Keratinocyte (primary cell): ENCODE data around the gene PTPN5. TPM values are rescaled to one million over a fixed set of nuclear protein-coding genes. Genes with fewer than 3 reads are reported as not detected.

Experiments
- DNase-seq: peaks from one replicate; pipeline ENCODE4 v3.0.0-alpha.2; 2011; ENCODE audit warnings: low read depth, missing footprints, low spot score
- FAIRE-seq: peaks from 2 replicates; lab custom pipeline; 2011; peaks lifted over from hg19 to GRCh38; lab: Jason Lieb, UNC
- H2AFZ ChIP-seq: 2 replicates; pipeline ENCODE4 v1.6.0; 2012; ENCODE audit warnings: low read length, control low read depth, inconsistent platforms; ENCODE audit not compliant: control insufficient read depth
- H3K27ac ChIP-seq: 2 replicates; pipeline ENCODE4 v1.5.1; 2011; ENCODE audit warnings: low read length; ENCODE audit not compliant: control insufficient read depth, insufficient read depth
- H3K27me3 ChIP-seq: 3 replicates; pipeline ENCODE4 v1.6.0; 2011; ENCODE audit warnings: low read length; ENCODE audit not compliant: control insufficient read depth, insufficient read depth; ENCODE audit errors: extremely low read depth
- H3K36me3 ChIP-seq, 2 experiments: 2 replicates in 1 of 2; 3 replicates in 1 of 2; pipeline ENCODE4 v1.5.1; 2011; ENCODE audit warnings: low read length in 2 of 2, mild to moderate bottlenecking in 1 of 2; ENCODE audit not compliant: control insufficient read depth in 2 of 2, insufficient read depth in 2 of 2; ENCODE audit errors: extremely low read depth in 1 of 2
- H3K4me1 ChIP-seq: 3 replicates; pipeline ENCODE4 v1.5.1; 2011; ENCODE audit warnings: low read length; ENCODE audit not compliant: control insufficient read depth, insufficient read depth; ENCODE audit errors: extremely low read depth
- H3K4me2 ChIP-seq: 3 replicates; pipeline ENCODE4 v1.6.0; 2011; ENCODE audit warnings: low read depth, low read length; ENCODE audit not compliant: control insufficient read depth, insufficient read depth; ENCODE audit errors: extremely low read depth
- H3K4me3 ChIP-seq, 3 experiments: fragments of 200-600 bp in 1 of 3; sonication (generic) in 1 of 3; 2 replicates in 2 of 3; 3 replicates in 1 of 3; pipeline ENCODE4 v1.5.1; 2011 to 2016; ENCODE audit warnings: low read length in 3 of 3, mild to moderate bottlenecking in 3 of 3, control low read depth in 2 of 3, inconsistent platforms in 1 of 3, low read depth in 1 of 3, mixed read lengths in 1 of 3, mixed run types in 1 of 3, moderate library complexity in 1 of 3; ENCODE audit not compliant: control insufficient read depth in 2 of 3, insufficient read depth in 2 of 3; ENCODE audit errors: extremely low read depth in 1 of 3
- H3K79me2 ChIP-seq: 2 replicates; pipeline ENCODE4 v1.6.0; 2012; ENCODE audit warnings: low read length; ENCODE audit not compliant: control insufficient read depth, insufficient read depth
- H3K9ac ChIP-seq: 3 replicates; pipeline ENCODE4 v1.6.0; 2011; ENCODE audit warnings: low read length; ENCODE audit not compliant: control insufficient read depth, insufficient read depth; ENCODE audit errors: extremely low read depth
- H3K9me1 ChIP-seq: 3 replicates; pipeline ENCODE4 v1.6.0; 2011; ENCODE audit warnings: low read length; ENCODE audit not compliant: control insufficient read depth, insufficient read depth; ENCODE audit errors: extremely low read depth
- H3K9me3 ChIP-seq: 2 replicates; pipeline ENCODE4 v1.5.1; 2012; ENCODE audit warnings: low read depth, low read length; ENCODE audit not compliant: control insufficient read depth
- H4K20me1 ChIP-seq: 3 replicates; pipeline ENCODE4 v1.6.0; 2011; ENCODE audit warnings: low read length; ENCODE audit not compliant: control insufficient read depth, insufficient read depth; ENCODE audit errors: extremely low read depth
- EZH2 ChIP-seq: IDR thresholded peaks from one replicate; pipeline ENCODE4 v1.6.1; 2012; ENCODE audit warnings: inconsistent platforms, mild to moderate bottlenecking, low read length, moderate library complexity
- dilution Hi-C: fragments of 300-500 bp; cut with MboI; formaldehyde crosslinking; loops from one replicate; pipeline ENCODE4 v1.7.0; 2020; ENCODE audit warnings: low sequenced_read_pairs; ENCODE audit not compliant: extremely low pct_ligation_motif_present
- polyA plus RNA-seq, 5 experiments: library from polyadenylated mRNA; depleted of rRNA in 3 of 5; stranded (reverse) in 3 of 5; stranded (forward) in 1 of 5; unstranded in 1 of 5; fragments of >200 nt; gene quantifications; 1 replicate in 1 of 5; 2 replicates in 3 of 5; 3 replicates in 1 of 5; pipeline versions ENCODE4 v1.2.1 to v1.2.3, GENCODE V29; 2011 to 2012; ENCODE audit warnings: missing spikeins in 2 of 5, low read depth in 1 of 5, low replicate concordance in 1 of 5
- TF ChIP-seq, protein P1 (sequence below), 3 experiments: IDR thresholded peaks in 1 of 3; conservative IDR thresholded peaks in 1 of 3; optimal IDR thresholded peaks in 1 of 3; 2 replicates in 2 of 3; 3 replicates in 1 of 3; pipeline versions ENCODE3 to v1.5.1; 2011; ENCODE audit warnings: low read length in 3 of 3, mild to moderate bottlenecking in 3 of 3, moderate library complexity in 2 of 3, control low read depth in 1 of 3, inconsistent platforms in 1 of 3; ENCODE audit not compliant: insufficient read depth in 2 of 3; ENCODE audit errors: extremely low read depth in 1 of 3

PTPN5 gene
- polyA plus RNA-seq, 1 donor (not counting 4 experiments of a cell fraction or from before 2014, with no cell fraction given) = not detected

DNA sequence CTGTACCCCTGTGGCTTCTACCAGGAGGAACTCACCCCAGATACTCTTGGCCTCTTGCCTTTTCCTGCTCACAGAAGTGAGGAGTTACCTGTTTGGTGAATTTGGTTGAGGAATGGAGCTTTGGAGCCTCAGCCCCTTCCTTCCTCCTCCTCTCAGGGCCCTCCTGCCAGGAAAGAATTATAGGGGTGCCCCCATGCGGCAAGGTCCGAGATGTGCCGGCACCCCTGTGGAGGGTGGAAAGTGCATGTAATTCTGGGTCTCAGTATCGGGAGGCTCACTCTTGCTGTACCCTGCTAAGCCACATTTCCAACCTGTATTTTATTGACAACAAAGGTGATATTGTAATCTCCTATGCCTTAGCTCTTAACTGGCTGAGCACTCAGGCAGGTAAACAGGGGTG is 51.9 kb downstream of the PTPN5 start:
- no peaks in the 10 kb centered on the region for H3K79me2 ChIP-seq
- H3K36me3 ChIP-seq = no peaks in the 10 kb centered on the region
- no peak overlapping the region for H3K4me2 ChIP-seq
- no peaks in the 10 kb centered on the region for H3K9me3 ChIP-seq
- no peaks in the 10 kb centered on the region for H3K9me1 ChIP-seq
- no peak overlapping the region for H3K4me3 ChIP-seq
- TF ChIP-seq, protein P1, sequence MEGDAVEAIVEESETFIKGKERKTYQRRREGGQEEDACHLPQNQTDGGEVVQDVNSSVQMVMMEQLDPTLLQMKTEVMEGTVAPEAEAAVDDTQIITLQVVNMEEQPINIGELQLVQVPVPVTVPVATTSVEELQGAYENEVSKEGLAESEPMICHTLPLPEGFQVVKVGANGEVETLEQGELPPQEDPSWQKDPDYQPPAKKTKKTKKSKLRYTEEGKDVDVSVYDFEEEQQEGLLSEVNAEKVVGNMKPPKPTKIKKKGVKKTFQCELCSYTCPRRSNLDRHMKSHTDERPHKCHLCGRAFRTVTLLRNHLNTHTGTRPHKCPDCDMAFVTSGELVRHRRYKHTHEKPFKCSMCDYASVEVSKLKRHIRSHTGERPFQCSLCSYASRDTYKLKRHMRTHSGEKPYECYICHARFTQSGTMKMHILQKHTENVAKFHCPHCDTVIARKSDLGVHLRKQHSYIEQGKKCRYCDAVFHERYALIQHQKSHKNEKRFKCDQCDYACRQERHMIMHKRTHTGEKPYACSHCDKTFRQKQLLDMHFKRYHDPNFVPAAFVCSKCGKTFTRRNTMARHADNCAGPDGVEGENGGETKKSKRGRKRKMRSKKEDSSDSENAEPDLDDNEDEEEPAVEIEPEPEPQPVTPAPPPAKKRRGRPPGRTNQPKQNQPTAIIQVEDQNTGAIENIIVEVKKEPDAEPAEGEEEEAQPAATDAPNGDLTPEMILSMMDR (optimal IDR thresholded peaks at IDR 0.05 in 1 of 3, IDR thresholded peaks at IDR 0.05 in 1 of 3, conservative IDR thresholded peaks at IDR 0.05 in 1 of 3; ENCODE audit: extremely low read depth in 1 of 3, insufficient read depth in 2 of 3, low read length in 3 of 3) = no peak
- TF ChIP-seq EZH2 = no peak
- no peak overlapping the region for H3K9ac ChIP-seq
- H3K4me1 ChIP-seq = no peaks in the 10 kb centered on the region
- H4K20me1 ChIP-seq = no peaks in the 10 kb centered on the region
- no peak overlapping the region for H3K27ac ChIP-seq
- H3K27me3 ChIP-seq = peaks cover 4% of the 10 kb centered on the region
- dilution Hi-C loops = no loop called here
- H2AFZ ChIP-seq = no peak overlapping the region
- FAIRE-seq (no peak), DNase-seq (no peak)

DNA sequence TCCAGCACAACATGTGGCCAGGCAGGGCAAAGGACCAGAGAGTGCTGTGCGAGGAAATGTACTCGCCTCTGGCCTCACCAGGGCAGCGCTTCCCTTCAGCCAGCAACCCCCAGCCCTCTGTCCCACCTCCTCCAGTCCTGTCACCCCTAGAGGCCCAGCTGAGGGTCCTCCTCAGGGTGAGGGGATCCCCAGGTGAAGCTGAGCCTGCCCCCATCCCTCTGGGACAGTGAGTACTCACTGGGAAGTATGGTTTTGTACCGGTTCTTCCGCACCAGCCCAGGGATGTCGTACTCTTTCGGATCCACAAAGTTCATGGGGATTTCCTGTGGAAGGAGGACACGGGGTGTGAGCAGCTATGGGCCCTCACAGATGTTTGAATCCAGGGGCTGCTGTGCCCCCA is 54.0 kb downstream of the PTPN5 start:
- Histone ChIP-seq H3K27me3 (peaks cover 4% of the 10 kb centered on the region), H3K4me2 (no peak overlapping the region), H3K9me3 (no peaks in the 10 kb centered on the region), H3K9ac (no peak overlapping the region), H4K20me1 (no peaks in the 10 kb centered on the region), H3K36me3 (no peaks in the 10 kb centered on the region), H3K79me2 (no peaks in the 10 kb centered on the region), H3K9me1 (no peaks in the 10 kb centered on the region), H2AFZ (no peak overlapping the region), H3K27ac (no peak overlapping the region), H3K4me3 (no peak overlapping the region), H3K4me1 (no peaks in the 10 kb centered on the region)
- dilution Hi-C loops = no loop called here
- TF ChIP-seq, protein P1 (optimal IDR thresholded peaks at IDR 0.05 in 1 of 3, IDR thresholded peaks at IDR 0.05 in 1 of 3, conservative IDR thresholded peaks at IDR 0.05 in 1 of 3; ENCODE audit: extremely low read depth in 1 of 3, insufficient read depth in 2 of 3, low read length in 3 of 3) = no peak
- TF ChIP-seq EZH2 = no peak
- DNase-seq (no peak), FAIRE-seq (no peak)
